ENCODE measurements around the gene ARHGAP11B.
A peak's percentile ranks its signal among the peaks of the same experiment; 100 is the strongest.
"Not testable (repeated sequence)": the region's sequence is repeated elsewhere in the genome, so short reads cannot be mapped to it uniquely, and the experiment has no call there.

The ARHGAP11B gene

GRCh38 chr15:30625436-30626193 is at the start of gene ARHGAP11B:
TSS of gene ARHGAP11B (plus strand) at chr15:30626128.
- DNase-seq: not testable (repeated sequence)

- DNase-seq: not testable (repeated sequence)
Observed at GRCh38 chr15:30579394-30579970, 46.4 kb upstream of the ARHGAP11B start.

- not testable (repeated sequence) for DNase-seq
Observed at GRCh38 chr15:30580716-30581115, 45.2 kb upstream of the ARHGAP11B start.

- DNase-seq: not testable (repeated sequence)
Observed at GRCh38 chr15:30598953-30599352, 27.0 kb upstream of the ARHGAP11B start.

GRCh38 chr15:30603796-30604195 is 22.1 kb upstream of the ARHGAP11B start, which contains the start of gene GOLGA8H:
TSS of gene GOLGA8H (plus strand) at chr15:30604028. CDS start at chr15:30604126, 98 bp downstream.
- not testable (repeated sequence) for DNase-seq

- not testable (repeated sequence) for DNase-seq
Observed at GRCh38 chr15:30612271-30612670, 13.7 kb upstream of the ARHGAP11B start.

GRCh38 chr15:30621342-30621741 is 4.6 kb upstream of the ARHGAP11B start:
- DNase-seq: not testable (repeated sequence)

- not testable (repeated sequence) for DNase-seq
Observed at GRCh38 chr15:30626194-30626565, 252 bp downstream of the ARHGAP11B start.

- not testable (repeated sequence) for DNase-seq
Observed at GRCh38 chr15:30626632-30627031, 704 bp downstream of the ARHGAP11B start.

- DNase-seq: no peak
Observed at GRCh38 chr15:30650012-30650929, 24.3 kb downstream of the ARHGAP11B start.

- peak in 1 of 2 experiments; percentile 17 for DNase-seq
Observed at GRCh38 chr15:30661154-30661553, 35.2 kb downstream of the ARHGAP11B start.

GRCh38 chr15:30669621-30670020 is 43.7 kb downstream of the ARHGAP11B start:
- not testable (repeated sequence) for DNase-seq

GRCh38 chr15:30670056-30670455 is 44.1 kb downstream of the ARHGAP11B start:
- DNase-seq: no peak

- DNase-seq: no peak
Observed at GRCh38 chr15:30671309-30671708, 45.4 kb downstream of the ARHGAP11B start.

- no peak for DNase-seq
Observed at GRCh38 chr15:30675126-30675525, 49.2 kb downstream of the ARHGAP11B start.

- not testable (repeated sequence) for DNase-seq
Observed at GRCh38 chr15:30675891-30676290, 50.0 kb downstream of the ARHGAP11B start.

GRCh38 chr15:30680997-30681396 is 55.1 kb downstream of the ARHGAP11B start:
- DNase-seq: not testable (repeated sequence)

GRCh38 chr15:30685709-30686285 is 59.9 kb downstream of the ARHGAP11B start:
- DNase-seq: not testable (repeated sequence)

- DNase-seq: not testable (repeated sequence)
Observed at GRCh38 chr15:30686651-30687050, 60.7 kb downstream of the ARHGAP11B start.
